ENCODE data around the gene NTSR1.

NTSR1 gene

GRCh38 chr20:62788607-62789006 lies 80.0 kb downstream of the NTSR1 start:
- DNase-seq (ENCODE audit: low spot score): no peak

DNA sequence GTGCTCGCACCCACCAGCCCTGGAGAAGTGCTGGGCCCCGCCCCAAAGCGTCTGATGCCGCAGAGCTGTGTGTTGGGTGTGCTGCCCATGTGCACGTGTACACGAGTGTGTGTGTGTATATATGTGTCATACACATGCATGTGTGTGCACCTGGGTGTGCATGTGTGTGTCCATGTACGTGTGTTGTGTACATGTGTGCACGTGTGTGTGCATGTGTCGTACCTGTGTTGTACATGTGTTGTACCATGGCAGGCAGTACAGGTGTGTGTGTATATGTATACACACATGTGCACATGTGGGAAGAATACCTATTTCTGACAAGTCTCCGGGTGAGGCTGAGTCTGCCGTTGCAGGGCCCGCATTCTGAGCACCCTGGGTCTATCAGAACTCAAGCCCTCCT lies 81.4 kb downstream of the NTSR1 start:
- DNase-seq (ENCODE audit: low spot score): no peak

GRCh38 chr20:62791301-62792181 lies 82.9 kb downstream of the NTSR1 start:
- peak; percentile 91 for DNase-seq (ENCODE audit: low spot score)

DNA sequence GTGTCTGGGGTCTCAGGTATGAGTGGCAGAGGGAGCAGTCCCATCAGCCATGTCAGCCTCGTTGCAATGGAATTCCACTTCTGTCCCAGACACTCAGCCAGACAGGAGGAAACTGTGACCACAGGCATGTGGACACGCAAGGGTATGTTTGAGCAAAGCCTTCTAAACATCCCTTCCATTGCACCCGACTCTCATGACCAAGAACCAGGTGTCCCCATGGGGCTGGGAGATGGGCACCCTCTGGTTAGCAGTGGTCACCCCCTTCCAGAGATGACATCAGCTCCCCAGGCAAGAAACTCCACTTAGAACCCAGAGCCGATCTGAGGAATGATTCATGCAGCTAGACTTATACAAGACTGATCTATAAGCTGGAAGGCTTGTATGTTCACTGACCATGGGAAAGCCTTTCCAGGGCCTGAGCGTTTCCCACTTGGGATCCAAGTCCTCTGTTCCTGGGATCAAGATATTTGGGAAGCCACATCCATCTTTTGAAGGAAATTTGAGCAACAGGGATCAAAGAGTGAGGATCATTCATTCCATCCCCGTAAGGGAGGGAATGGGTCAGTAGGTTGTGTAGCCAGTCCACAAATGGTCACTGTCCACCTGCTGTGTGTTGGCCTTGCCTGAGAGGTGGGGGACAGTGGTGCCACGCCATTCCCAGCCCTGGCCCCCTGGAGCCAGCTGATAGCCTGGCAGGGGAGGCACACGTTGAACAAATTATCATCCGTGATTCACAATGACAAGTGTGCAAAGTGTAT lies 83.7 kb downstream of the NTSR1 start:
- no peak for DNase-seq (ENCODE audit: low spot score)

DNA sequence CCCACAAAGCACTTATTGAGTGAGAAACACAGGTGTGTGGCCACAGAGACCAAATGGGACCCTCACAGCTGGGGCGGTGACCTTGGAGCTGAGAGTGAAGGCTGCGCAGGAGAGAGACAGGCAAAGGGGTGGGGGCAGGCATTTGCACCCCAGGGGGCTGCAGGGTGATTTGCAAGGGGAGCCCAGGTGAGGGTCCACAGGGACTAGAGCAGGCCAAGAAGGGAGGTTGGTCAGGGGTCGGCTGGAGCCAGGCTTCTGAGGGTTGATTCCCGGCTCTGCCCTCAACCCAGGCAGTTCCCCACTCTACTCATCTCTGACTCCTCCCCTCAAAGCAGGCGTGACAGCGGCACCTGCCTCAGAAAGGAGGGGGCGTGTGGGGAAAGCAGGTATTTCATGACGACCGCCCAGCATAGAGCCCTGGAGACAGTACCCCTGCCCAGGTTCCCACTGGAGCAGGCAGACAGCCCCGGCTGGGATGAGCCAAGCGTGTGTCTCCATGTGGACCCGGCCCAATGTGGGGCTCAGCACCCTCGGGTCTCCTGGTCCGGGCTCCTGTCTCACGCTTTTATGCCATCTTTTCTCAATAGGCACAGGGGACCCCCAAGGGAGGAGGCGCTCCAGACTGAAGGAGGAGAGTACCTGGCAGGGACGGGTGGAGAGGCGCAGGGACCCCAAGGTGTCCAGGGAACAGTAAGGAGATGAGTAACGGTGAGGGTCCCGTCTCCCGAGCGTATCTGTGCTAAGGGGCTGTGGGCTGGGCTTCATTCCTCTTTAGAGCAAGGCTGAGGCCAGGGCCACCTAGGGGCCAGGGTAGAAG lies 84.5 kb downstream of the NTSR1 start:
- no peak for DNase-seq (ENCODE audit: low spot score)

GRCh38 chr20:62793757-62794006 lies 85.0 kb downstream of the NTSR1 start:
- DNase-seq (ENCODE audit: low spot score): no peak

DNA sequence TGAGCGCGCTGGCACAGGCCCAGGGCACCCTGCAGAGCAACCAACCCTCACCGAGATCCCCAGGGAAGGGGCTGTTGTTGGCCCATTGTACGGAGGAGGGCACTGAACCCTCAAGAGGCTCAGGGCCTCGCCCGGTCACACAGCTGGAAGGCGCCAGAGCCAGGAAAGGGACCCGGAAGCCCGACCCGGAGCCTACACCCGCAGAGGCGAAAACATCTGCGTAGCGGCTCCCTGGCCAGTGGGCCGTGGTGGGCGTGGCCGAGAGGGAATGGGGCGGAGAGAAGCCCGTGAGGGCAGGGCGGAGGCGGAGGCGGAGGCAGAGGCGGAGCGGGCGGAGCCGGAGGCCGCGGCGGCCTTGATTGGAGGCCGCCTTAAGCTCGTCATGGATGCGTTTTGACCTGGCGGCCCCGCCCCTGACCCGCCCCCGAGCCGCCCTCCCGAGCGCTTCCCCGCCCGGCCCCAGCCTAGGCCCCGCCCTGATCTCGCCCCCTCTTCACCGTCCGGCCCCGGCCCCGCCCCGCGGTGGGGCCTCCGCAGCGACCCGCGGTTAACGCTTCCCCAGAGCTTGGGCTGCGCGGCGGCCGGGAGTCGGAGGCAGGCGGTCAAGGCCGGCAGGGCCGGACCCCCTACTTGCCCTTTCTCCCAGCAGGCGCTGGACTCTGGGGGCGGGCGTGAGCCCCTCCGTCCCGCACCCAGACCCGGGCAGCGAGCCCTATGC lies 85.5 kb downstream of the NTSR1 start:
- peak; percentile 97 for DNase-seq (ENCODE audit: low spot score)

DNA sequence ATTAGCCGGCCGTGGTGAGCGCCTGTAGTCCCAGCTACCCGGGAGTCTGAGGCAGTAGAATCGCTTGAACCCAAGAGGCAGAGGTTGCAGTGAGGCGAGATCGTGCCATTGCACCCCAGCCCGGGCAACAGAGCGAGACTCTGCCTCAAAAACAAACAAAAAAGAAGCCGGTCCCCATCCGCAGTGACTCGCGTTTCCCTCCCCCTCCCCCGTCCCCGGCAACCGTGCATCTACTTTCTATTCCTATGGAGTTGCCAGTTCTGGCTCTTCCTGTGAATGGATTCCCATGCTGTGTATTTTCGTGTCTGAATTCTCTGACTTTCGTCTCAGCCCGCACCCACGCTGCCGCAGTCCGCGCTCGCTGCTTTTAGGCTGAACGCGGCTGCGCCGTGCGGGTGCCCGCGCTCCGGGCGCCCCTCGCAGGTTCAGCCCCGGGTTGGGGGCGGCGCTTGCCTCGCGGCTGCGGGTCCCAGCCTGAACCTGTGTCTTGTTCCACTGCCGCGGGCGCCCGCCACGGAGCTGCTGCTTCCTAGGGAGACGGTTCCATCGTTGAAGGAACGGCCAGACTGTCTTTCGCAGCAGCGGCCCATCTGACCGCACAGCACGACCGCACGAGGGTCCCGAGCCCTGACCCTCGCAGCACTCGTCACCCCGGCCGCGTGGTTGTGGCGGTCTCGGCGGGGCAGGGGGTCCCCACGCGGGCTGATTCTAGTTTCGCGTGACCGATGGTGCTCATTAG lies 86.6 kb downstream of the NTSR1 start:
- DNase-seq (ENCODE audit: low spot score): peak; percentile 79

DNA sequence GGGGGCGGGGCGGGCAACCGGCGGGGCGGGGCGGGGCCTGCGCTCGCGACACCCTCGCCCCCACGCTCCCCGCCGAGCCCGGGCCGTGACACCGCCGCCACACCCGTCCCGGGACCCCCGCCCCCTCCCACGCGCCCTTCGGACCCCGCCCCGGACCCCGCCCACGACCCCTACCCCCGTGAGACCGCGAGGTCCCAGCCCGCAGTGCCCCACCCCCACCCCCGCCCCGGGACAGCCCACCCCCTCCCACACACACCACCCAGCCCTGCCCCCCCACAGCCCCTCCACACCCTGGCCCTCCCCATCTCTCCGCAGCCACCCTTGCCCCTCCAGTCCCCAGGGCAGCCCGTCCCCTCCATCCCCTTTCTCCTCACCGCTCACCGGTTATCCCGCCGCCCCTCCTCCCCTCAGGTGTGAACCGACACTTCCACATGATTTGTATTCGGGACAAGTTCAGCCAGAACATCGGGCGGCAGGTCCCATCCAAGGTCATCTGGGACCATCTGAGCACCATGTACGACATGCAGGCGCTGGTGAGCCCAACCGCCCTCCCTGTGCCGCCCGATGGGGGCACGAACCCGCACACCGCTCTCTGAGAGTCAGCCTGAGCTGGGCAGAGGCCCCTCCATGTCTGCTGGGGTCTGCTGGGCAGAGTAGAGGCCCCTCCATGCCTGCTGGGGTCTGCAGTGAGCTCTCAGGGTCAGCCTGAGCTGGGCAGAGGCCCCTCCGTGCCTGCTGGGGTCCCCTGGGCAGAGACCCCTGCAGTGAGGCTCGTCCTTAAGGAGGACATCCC lies 88.3 kb downstream of the NTSR1 start:
- DNase-seq (ENCODE audit: low spot score): no peak

GRCh38 chr20:62797671-62798532 lies 89.3 kb downstream of the NTSR1 start:
- no peak for DNase-seq (ENCODE audit: low spot score)

- no peak for DNase-seq (ENCODE audit: low spot score)
Measured at GRCh38 chr20:62799036-62799435, 90.4 kb downstream of the NTSR1 start.

- DNase-seq (ENCODE audit: low spot score): no peak
Measured at GRCh38 chr20:62799459-62799858, 90.8 kb downstream of the NTSR1 start.

DNA sequence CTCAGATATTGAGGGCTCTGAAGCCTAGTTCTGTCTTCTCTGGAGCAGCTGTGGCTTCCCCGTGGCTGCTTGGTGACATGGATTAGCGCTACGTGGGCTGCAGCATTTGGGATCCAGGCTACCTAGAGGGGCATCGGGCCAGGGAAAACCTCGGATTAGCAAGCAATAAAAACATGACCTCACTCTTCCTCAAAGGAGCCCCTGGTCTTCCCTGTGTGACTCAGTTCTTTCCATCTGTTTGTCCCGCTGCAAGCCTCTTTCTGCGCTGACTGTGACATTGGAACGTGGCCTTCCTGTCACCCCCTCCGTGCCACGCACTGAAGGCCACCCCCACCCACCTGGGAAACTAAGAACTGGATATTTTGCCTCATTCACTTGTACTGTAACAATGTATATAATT lies 91.2 kb downstream of the NTSR1 start:
- DNase-seq (ENCODE audit: low spot score): no peak

DNA sequence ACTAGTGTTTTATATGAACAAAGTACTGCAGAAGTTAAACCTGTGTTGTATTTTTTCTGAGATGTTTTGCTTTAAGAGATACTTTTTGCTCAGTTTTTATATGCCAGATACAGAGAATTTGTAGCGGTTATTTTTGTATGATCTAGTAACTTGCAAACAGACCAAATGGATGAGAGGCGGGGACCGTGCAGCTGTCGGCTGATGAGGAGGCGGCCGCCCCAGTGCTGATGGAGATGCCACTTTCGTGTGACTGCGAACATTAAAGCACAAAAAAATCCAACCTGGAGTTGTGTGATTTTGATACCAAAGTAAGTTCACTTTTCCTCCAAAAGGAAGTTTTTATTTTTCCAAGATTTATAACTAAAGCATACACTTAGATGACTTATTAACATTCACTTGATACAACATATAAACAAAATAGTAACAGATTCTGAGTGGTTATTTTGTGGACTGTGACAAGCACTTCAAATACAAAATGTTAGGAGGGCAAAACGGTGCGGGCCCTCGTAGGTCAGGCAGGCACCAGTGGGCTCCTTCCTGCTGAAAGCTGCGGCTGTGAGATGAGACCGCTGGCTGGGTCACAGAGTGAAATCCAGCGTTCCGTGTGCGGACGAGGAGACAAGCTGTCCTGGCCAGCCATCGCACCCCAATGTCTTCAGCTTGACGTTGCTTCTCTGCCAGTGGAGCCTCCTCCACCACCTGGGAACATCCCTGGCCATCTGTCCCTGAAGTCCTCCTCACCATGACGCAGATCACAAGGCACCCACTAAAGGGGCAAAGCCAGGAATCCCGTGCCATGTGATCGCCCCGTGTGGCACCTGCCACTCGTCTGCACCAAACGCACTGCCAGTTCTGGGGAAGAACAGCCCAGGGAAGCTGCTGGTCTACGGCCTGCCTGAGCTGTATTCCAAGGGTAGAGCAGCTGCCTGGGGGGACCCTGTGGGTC lies 92.0 kb downstream of the NTSR1 start:
- DNase-seq (ENCODE audit: low spot score): no peak

GRCh38 chr20:62801284-62802010 lies 92.8 kb downstream of the NTSR1 start:
- no peak for DNase-seq (ENCODE audit: low spot score)

GRCh38 chr20:62802026-62802712 lies 93.5 kb downstream of the NTSR1 start:
- DNase-seq (ENCODE audit: low spot score): no peak

GRCh38 chr20:62804021-62804626 lies 95.5 kb downstream of the NTSR1 start:
- DNase-seq (ENCODE audit: low spot score): no peak

Data from ecto neural progenitor cell (in vitro differentiated cells).